Hepatocyte (in vitro differentiated cells): Measurements from ENCODE around the gene PXDN.

Experiments used
- CTCF ChIP-seq: fragments of 200-600 bp; sonication (generic); IDR thresholded peaks from 2 replicates; pipeline ENCODE4 v1.5.1; 2016; ENCODE audit warnings: antibody characterized with exemption, mild to moderate bottlenecking; ENCODE audit not compliant: poor library complexity
- EZH2 ChIP-seq: fragments of 200-600 bp; sonication (generic); IDR thresholded peaks from 2 replicates; pipeline ENCODE4 v1.6.1; 2016; ENCODE audit warnings: antibody characterized with exemption, mild to moderate bottlenecking, borderline replicate concordance

GRCh38 chr2:1607236-1607920 lies 136.9 kb downstream of the PXDN start:
- no peak for TF ChIP-seq CTCF
- TF ChIP-seq EZH2, result no peak
